Endothelial cell of umbilical vein (primary cell): ENCODE measurements around the gene ALOX15. TPM values are rescaled to one million over a fixed set of nuclear protein-coding genes. Genes with fewer than 3 reads are reported as not detected.
"Not testable (repeated sequence)": the region's sequence is repeated elsewhere in the genome, so short reads cannot be mapped to it uniquely, and the experiment has no call there.

Source experiments
- BruUV-seq: library from RNA; stranded (reverse); fragments of 400-500 nt; replicated peaks from 2 replicates; lab custom pipeline; 2021; lab: Mats Ljungman, UMichigan
- CTCF ChIA-PET: fragments of 300-600, 350-600 bp; sonication (Branson Sonifier 250); formaldehyde crosslinking; loops from one replicate; lab custom pipeline; 2021; ENCODE audit warnings: antibody characterized with exemption, inconsistent platforms; lab: Charles Lee
- POLR2A ChIA-PET: fragments of 300-600, 350-600 bp; sonication (Branson Sonifier 250); formaldehyde crosslinking; loops from one replicate; lab custom pipeline; 2021; ENCODE audit warnings: antibody characterized with exemption, inconsistent platforms; lab: Charles Lee
- DNase-seq: peaks from one replicate; pipeline ENCODE4 v3.0.0-alpha.2; 2011; ENCODE audit warnings: low read depth, low spot score
- FAIRE-seq: peaks from 2 replicates; lab custom pipeline; 2011; peaks lifted over from hg19 to GRCh38; lab: Jason Lieb, UNC
- H2AFZ ChIP-seq: 2 replicates; pipeline ENCODE4 v1.6.0; 2012; ENCODE audit warnings: low read depth, low read length, control low read depth, inconsistent platforms
- H3K27ac ChIP-seq: 2 replicates; pipeline ENCODE4 v1.5.1; 2011; ENCODE audit warnings: low read depth, mild to moderate bottlenecking, control low read depth, low read length, moderate library complexity; ENCODE audit not compliant: insufficient read depth
- H3K27me3 ChIP-seq, 2 experiments: 2 replicates each; pipeline versions ENCODE4 v1.6.0 to v1.6.1; 2011; ENCODE audit warnings: low read length in 2 of 2, mixed read lengths in 1 of 2; ENCODE audit not compliant: control insufficient read depth in 2 of 2, insufficient read depth in 2 of 2
- H3K36me3 ChIP-seq, 2 experiments: 2 replicates in 1 of 2; 3 replicates in 1 of 2; pipeline ENCODE4 v1.5.1; 2011; ENCODE audit warnings: low read length in 2 of 2, mild to moderate bottlenecking in 1 of 2, moderate library complexity in 1 of 2; ENCODE audit not compliant: control insufficient read depth in 2 of 2, insufficient read depth in 2 of 2; ENCODE audit errors: extremely low read depth in 1 of 2
- H3K4me1 ChIP-seq: 3 replicates; pipeline ENCODE4 v1.5.1; 2011; ENCODE audit warnings: mild to moderate bottlenecking, low read length; ENCODE audit not compliant: control insufficient read depth, insufficient read depth; ENCODE audit errors: extremely low read depth
- H3K4me2 ChIP-seq: 2 replicates; pipeline ENCODE4 v1.6.1; 2011; ENCODE audit warnings: low read length, control low read depth, mixed read lengths; ENCODE audit not compliant: insufficient read depth
- H3K4me3 ChIP-seq, 3 experiments: fragments of 200-600 bp in 1 of 3; sonication (generic), shearing (Covaris generic) in 1 of 3; replicated peaks in 1 of 3; 2 replicates each; pipeline ENCODE4 v1.5.1; 2011 to 2016; ENCODE audit warnings: control low read depth in 3 of 3, low read length in 3 of 3, mild to moderate bottlenecking in 2 of 3, inconsistent platforms in 1 of 3, low read depth in 1 of 3, moderate library complexity in 1 of 3; ENCODE audit not compliant: insufficient read depth in 1 of 3
- H3K79me2 ChIP-seq: 2 replicates; pipeline ENCODE4 v1.6.0; 2012; ENCODE audit warnings: low read length, inconsistent platforms; ENCODE audit not compliant: control insufficient read depth, insufficient read depth
- H3K9ac ChIP-seq: replicated peaks from 2 replicates; pipeline ENCODE3; 2011; ENCODE audit warnings: low read length, control low read depth; ENCODE audit not compliant: insufficient read depth; ENCODE audit errors: extremely low read depth
- H3K9me1 ChIP-seq: replicated peaks from 3 replicates; pipeline ENCODE4 v1.6.0; 2011; ENCODE audit warnings: mild to moderate bottlenecking, low read length; ENCODE audit not compliant: control insufficient read depth, insufficient read depth; ENCODE audit errors: extremely low read depth
- H3K9me3 ChIP-seq: replicated peaks from 2 replicates; pipeline ENCODE4 v1.5.1; 2012; ENCODE audit warnings: low read length, inconsistent platforms; ENCODE audit not compliant: control insufficient read depth, insufficient read depth
- H4K20me1 ChIP-seq: replicated peaks from 2 replicates; pipeline ENCODE3; 2011; ENCODE audit warnings: mild to moderate bottlenecking, low read length; ENCODE audit not compliant: control insufficient read depth, insufficient read depth; ENCODE audit errors: extremely low read depth
- CTCF ChIP-seq, 2 donors: IDR thresholded peaks; 1 replicate in 1 of 2; 2 replicates in 1 of 2; pipeline ENCODE4 v1.5.1; 2011; ENCODE audit warnings: low read length in 2 of 2, mild to moderate bottlenecking in 2 of 2, moderate library complexity in 2 of 2, control low read depth in 1 of 2, inconsistent platforms in 1 of 2, low read depth in 1 of 2; ENCODE audit not compliant: insufficient read depth in 1 of 2; ENCODE audit errors: extremely low read depth in 1 of 2
- EZH2 ChIP-seq: IDR thresholded peaks from 2 replicates; pipeline ENCODE4 v1.6.1; 2012; ENCODE audit warnings: borderline replicate concordance, low read depth, mild to moderate bottlenecking, moderate library complexity, low read length, inconsistent platforms; ENCODE audit not compliant: severe bottlenecking
- FOS ChIP-seq: IDR thresholded peaks from 2 replicates; pipeline ENCODE4 v1.6.1; 2011; ENCODE audit warnings: mild to moderate bottlenecking, low read length, moderate library complexity, borderline replicate concordance; ENCODE audit not compliant: insufficient read depth
- GATA2 ChIP-seq: IDR thresholded peaks from 2 replicates; pipeline ENCODE4 v1.7.0; 2011; ENCODE audit warnings: low read depth, mild to moderate bottlenecking, moderate library complexity, mixed read lengths, low read length; ENCODE audit not compliant: insufficient read length, insufficient read depth
- JUN ChIP-seq: IDR thresholded peaks from 2 replicates; pipeline ENCODE4 v1.6.1; 2011; ENCODE audit warnings: borderline replicate concordance, low read depth; ENCODE audit not compliant: insufficient read length, insufficient read depth
- MAX ChIP-seq: IDR thresholded peaks from 2 replicates; pipeline ENCODE4 v1.6.1; 2011; ENCODE audit not compliant: insufficient read depth, insufficient read length
- MYC ChIP-seq: IDR thresholded peaks from one replicate; pipeline ENCODE4 v1.6.1; 2011; ENCODE audit warnings: mild to moderate bottlenecking, low read depth, low read length
- POLR2A ChIP-seq: IDR thresholded peaks from 2 replicates; pipeline ENCODE4 v1.6.1; 2012; ENCODE audit warnings: low read depth, mild to moderate bottlenecking, control low read depth, low read length
- POLR2AphosphoS5 ChIP-seq: IDR thresholded peaks from 2 replicates; pipeline ENCODE4 v1.6.1; 2012; ENCODE audit warnings: low read depth, mild to moderate bottlenecking, control low read depth, low read length, moderate library complexity; ENCODE audit not compliant: insufficient read depth
- dilution Hi-C: fragments of 300-500 bp; cut with MboI; formaldehyde crosslinking; loops from one replicate; pipeline ENCODE4 v1.15.0; 2019; ENCODE audit warnings: low sequenced_read_pairs; ENCODE audit not compliant: extremely low pct_ligation_motif_present
- intact Hi-C: fragments of 100-400 bp; cut with micrococcal nuclease; formaldehyde crosslinking; loops from one replicate; pipeline ENCODE4 v1.10.0; 2022
- polyA plus RNA-seq, 4 experiments: library from polyadenylated mRNA; depleted of rRNA in 3 of 4; stranded (reverse) in 3 of 4; unstranded in 1 of 4; fragments of >200 nt; gene quantifications; 2 replicates each; pipeline versions ENCODE4 v1.2.1 to v1.2.3, GENCODE V29; 2011 to 2012; ENCODE audit warnings: missing spikeins in 1 of 4
- total RNA-seq: library from RNA; stranded (reverse); gene quantifications from 2 replicates; pipeline ENCODE4 v1.2.3, GENCODE V29; 2021

The ALOX15 gene
- total and polyA plus RNA-seq, 2 donors (not counting 3 experiments of a cell fraction or from before 2014, with no cell fraction given): not detected

DNA sequence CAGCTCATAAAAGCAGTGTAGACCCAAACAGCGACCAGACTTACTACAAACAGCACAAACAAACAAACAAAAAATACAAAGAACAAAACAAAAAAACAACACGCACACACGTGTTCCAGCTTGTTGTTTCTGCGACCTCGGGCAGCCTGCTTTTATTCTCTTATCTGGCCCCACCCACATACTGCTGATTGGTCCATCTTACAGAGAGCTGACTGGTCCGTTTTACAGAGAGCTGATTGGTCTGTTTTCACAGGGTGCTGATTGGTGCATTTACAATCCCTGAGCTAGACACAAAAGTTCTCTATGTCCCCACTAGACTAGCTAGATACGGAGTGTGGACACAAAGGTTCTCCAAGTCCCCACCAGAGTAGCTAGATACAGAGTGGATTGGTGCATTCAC lies 14.5 kb upstream of the ALOX15 start:
- H3K4me3 ChIP-seq, H3K27me3 ChIP-seq, H3K36me3 ChIP-seq, FAIRE-seq, POLR2A ChIA-PET, DNase-seq, BruUV-seq, intact Hi-C loops, H3K9me1 ChIP-seq, H2AFZ ChIP-seq, H3K4me1 ChIP-seq, H3K27ac ChIP-seq, H4K20me1 ChIP-seq, dilution Hi-C loops, H3K4me2 ChIP-seq, H3K9ac ChIP-seq, H3K9me3 ChIP-seq, H3K79me2 ChIP-seq: not testable (repeated sequence)
- CTCF ChIA-PET: interaction anchor here (1.6 kb wide), 1 partner anchor 89 kb away, joined by 4 read pairs; no protein-coding TSS in a partner anchor

- FAIRE-seq: no peak
- H4K20me1 ChIP-seq: no peaks in the 10 kb centered on the region
- dilution Hi-C loops: no loop called here
Observed at GRCh38 chr17:4652997-4653396, 11.5 kb upstream of the ALOX15 start.

More at GRCh38 chr17:4652997-4653396, 11.5 kb upstream of the ALOX15 start:
- H3K79me2 ChIP-seq: no peaks in the 10 kb centered on the region
- BruUV-seq: no TSS peak
- H3K9me1 ChIP-seq: no peaks in the 10 kb centered on the region
- no peak overlapping the region for H3K27ac ChIP-seq
- H3K27me3 ChIP-seq: peaks cover 0 to 5% of the 10 kb centered on the region in 2 experiments
- H3K4me2 ChIP-seq: no peak overlapping the region
- no peak for DNase-seq
- H2AFZ ChIP-seq: no peak overlapping the region
- H3K36me3 ChIP-seq: no peaks in the 10 kb centered on the region
- CTCF ChIA-PET: no interaction called here
- no peak overlapping the region for H3K4me3 ChIP-seq
- intact Hi-C loops: no loop called here
- H3K9me3 ChIP-seq: no peaks in the 10 kb centered on the region
- no peaks in the 10 kb centered on the region for H3K4me1 ChIP-seq
- POLR2A ChIA-PET: no interaction called here
- H3K9ac ChIP-seq: no peak overlapping the region
- no peak for TF ChIP-seq FOS
- no peak for TF ChIP-seq JUN
- TF ChIP-seq MAX: no peak
- no peak for TF ChIP-seq EZH2
- no peak for TF ChIP-seq GATA2
- TF ChIP-seq POLR2AphosphoS5: no peak
- no peak for TF ChIP-seq CTCF (IDR thresholded peaks at IDR 0.05; ENCODE audit: extremely low read depth in 1 of 2, insufficient read depth in 1 of 2, low read depth in 1 of 2, low read length in 2 of 2)
- no peak for TF ChIP-seq MYC
- TF ChIP-seq POLR2A: no peak
